ENCODE data around the gene CALB2.

DNA sequence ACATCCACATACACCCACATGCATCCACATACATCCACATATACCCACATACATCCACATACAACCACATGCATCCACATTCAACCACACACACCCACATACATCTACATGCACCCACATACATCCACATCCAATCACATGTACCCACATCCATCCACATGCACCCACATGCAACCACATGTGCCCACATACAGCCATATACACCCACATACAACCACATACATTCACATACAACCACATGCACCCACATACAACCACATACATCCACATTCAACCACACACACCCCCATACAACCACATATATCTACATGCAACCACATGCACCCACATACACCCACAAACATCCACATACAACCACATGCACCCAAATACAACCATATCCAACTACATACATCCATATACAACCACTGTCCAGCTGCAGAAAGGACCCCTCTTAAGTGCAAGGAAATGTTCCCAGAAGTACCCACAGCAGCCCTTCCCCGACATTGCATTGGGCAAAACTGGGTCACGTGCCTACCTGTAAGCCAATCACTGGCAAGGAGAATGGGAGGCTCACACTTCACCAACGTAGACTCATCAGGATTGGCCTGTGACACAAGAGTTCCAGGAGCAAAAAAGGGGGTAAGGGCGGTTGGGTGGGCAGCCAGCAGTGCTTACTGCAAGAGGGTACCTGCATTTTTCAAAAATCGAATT lies 18.1 kb downstream of the CALB2 start:
- TF ChIP-seq, protein P1, sequence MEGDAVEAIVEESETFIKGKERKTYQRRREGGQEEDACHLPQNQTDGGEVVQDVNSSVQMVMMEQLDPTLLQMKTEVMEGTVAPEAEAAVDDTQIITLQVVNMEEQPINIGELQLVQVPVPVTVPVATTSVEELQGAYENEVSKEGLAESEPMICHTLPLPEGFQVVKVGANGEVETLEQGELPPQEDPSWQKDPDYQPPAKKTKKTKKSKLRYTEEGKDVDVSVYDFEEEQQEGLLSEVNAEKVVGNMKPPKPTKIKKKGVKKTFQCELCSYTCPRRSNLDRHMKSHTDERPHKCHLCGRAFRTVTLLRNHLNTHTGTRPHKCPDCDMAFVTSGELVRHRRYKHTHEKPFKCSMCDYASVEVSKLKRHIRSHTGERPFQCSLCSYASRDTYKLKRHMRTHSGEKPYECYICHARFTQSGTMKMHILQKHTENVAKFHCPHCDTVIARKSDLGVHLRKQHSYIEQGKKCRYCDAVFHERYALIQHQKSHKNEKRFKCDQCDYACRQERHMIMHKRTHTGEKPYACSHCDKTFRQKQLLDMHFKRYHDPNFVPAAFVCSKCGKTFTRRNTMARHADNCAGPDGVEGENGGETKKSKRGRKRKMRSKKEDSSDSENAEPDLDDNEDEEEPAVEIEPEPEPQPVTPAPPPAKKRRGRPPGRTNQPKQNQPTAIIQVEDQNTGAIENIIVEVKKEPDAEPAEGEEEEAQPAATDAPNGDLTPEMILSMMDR (IDR thresholded peaks at IDR 0.05), result no peak
- TF ChIP-seq POLR2A (IDR thresholded peaks at IDR 0.05) (no peak), POLR2AphosphoS5 (IDR thresholded peaks at IDR 0.05) (no peak), EP300 (IDR thresholded peaks at IDR 0.05) (no peak)
